ENCODE results near the gene PGAM1. TPM values are rescaled to one million over a fixed set of nuclear protein-coding genes. Genes with fewer than 3 reads are reported as not detected.

Gene PGAM1
- total and polyA plus RNA-seq, 9 of the 15 experiments (the other 6 are each of a cell fraction or from before 2014, with no cell fraction given), result 40.3 to 559 (median 269) TPM

GRCh38 chr10:97445722-97446639, 20.0 kb downstream of the PGAM1 start, which contains the start of the genes EXOSC1 and ZDHHC16 (continued):
- TF ChIP-seq, protein P1, sequence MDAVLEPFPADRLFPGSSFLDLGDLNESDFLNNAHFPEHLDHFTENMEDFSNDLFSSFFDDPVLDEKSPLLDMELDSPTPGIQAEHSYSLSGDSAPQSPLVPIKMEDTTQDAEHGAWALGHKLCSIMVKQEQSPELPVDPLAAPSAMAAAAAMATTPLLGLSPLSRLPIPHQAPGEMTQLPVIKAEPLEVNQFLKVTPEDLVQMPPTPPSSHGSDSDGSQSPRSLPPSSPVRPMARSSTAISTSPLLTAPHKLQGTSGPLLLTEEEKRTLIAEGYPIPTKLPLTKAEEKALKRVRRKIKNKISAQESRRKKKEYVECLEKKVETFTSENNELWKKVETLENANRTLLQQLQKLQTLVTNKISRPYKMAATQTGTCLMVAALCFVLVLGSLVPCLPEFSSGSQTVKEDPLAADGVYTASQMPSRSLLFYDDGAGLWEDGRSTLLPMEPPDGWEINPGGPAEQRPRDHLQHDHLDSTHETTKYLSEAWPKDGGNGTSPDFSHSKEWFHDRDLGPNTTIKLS (IDR thresholded peaks at IDR 0.05; ENCODE audit: borderline replicate concordance, low read depth), result 0 out of 2 replicates have a peak, but pooled peaks have one; percentile 82
- TF ChIP-seq YBX1 (IDR thresholded peaks at IDR 0.05) (no peak), SMAD4 (CRISPR knock-in tag; conservative IDR thresholded peaks at IDR 0.05) (0 out of 2 replicates have a peak, but pooled peaks have one; percentile 9), LARP7 (IDR thresholded peaks at IDR 0.05) (no peak), PHF21A (IDR thresholded peaks at IDR 0.05; ENCODE audit: borderline replicate concordance, low read depth) (no peak), ATF1 (CRISPR knock-in tag; IDR thresholded peaks at IDR 0.05) (no peak), ATF1 (tag; IDR thresholded peaks at IDR 0.05) (peak; percentile 51), GABPA (tag; conservative IDR thresholded peaks at IDR 0.05; ENCODE audit: low read depth) (peak; percentile 57; the same call in 1 of the 2 replicates), ELF1 (tag; IDR thresholded peaks at IDR 0.05) (peak; percentile 56; the same call in 1 of the 2 replicates), YY1 (IDR thresholded peaks at IDR 0.05; ENCODE audit: borderline replicate concordance in 1 of 3, control insufficient read depth in 1 of 3, extremely low read depth in 1 of 3, insufficient read depth in 3 of 3, insufficient read length in 1 of 3, insufficient replicate concordance in 2 of 3, low read depth in 1 of 3, low read length in 2 of 3) (peak; percentile 42 to 93 (median 83)), MAZ (CRISPR knock-in tag; conservative IDR thresholded peaks at IDR 0.05 in 1 of 2, IDR thresholded peaks at IDR 0.05 in 1 of 2) (0 out of 4 replicates have a peak, but pooled peaks of 1 of the 2 experiments have one; percentile 14), ZNF212 (CRISPR knock-in tag; IDR thresholded peaks at IDR 0.05) (no peak), KDM5B (IDR thresholded peaks at IDR 0.05; ENCODE audit: insufficient replicate concordance, low read depth, low read length) (peak; percentile 68)
- TF ChIP-seq, protein P2, sequence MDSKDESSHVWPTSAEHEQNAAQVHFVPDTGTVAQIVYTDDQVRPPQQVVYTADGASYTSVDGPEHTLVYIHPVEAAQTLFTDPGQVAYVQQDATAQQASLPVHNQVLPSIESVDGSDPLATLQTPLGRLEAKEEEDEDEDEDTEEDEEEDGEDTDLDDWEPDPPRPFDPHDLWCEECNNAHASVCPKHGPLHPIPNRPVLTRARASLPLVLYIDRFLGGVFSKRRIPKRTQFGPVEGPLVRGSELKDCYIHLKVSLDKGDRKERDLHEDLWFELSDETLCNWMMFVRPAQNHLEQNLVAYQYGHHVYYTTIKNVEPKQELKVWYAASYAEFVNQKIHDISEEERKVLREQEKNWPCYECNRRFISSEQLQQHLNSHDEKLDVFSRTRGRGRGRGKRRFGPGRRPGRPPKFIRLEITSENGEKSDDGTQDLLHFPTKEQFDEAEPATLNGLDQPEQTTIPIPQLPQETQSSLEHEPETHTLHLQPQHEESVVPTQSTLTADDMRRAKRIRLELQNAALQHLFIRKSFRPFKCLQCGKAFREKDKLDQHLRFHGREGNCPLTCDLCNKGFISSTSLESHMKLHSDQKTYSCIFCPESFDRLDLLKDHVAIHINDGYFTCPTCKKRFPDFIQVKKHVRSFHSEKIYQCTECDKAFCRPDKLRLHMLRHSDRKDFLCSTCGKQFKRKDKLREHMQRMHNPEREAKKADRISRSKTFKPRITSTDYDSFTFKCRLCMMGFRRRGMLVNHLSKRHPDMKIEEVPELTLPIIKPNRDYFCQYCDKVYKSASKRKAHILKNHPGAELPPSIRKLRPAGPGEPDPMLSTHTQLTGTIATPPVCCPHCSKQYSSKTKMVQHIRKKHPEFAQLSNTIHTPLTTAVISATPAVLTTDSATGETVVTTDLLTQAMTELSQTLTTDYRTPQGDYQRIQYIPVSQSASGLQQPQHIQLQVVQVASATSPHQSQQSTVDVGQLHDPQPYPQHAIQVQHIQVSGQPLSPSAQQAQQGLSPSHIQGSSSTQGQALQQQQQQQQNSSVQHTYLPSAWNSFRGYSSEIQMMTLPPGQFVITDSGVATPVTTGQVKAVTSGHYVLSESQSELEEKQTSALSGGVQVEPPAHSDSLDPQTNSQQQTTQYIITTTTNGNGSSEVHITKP (IDR thresholded peaks at IDR 0.05; ENCODE audit: partially characterized antibody), result peak; percentile 14
- TF ChIP-seq, protein P3, sequence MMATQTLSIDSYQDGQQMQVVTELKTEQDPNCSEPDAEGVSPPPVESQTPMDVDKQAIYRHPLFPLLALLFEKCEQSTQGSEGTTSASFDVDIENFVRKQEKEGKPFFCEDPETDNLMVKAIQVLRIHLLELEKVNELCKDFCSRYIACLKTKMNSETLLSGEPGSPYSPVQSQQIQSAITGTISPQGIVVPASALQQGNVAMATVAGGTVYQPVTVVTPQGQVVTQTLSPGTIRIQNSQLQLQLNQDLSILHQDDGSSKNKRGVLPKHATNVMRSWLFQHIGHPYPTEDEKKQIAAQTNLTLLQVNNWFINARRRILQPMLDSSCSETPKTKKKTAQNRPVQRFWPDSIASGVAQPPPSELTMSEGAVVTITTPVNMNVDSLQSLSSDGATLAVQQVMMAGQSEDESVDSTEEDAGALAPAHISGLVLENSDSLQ (IDR thresholded peaks at IDR 0.05), result 0 out of 2 replicates have a peak, but pooled peaks have one; percentile 20

All from K562 (cell line).